NCI-H146 treated with DMSO at 0.1 percent for 48 hours (cell line): ENCODE measurements around the gene FAM170B.

ENCODE experiments used
- DNase-seq: peaks from one replicate; lab custom pipeline; 2025; ENCODE audit not compliant: unreplicated experiment; lab: John Stamatoyannopoulos, UW

FAM170B gene

GRCh38 chr10:49133706-49134248 lies at the start of gene FAM170B:
FAM170B (minus strand) TSS chr10:49134021; CDS start chr10:49133918, 103 bp downstream.
- no peak for DNase-seq

GRCh38 chr10:49182776-49183175 lies 49.0 kb upstream of the FAM170B start:
- DNase-seq, result no peak

- DNase-seq, result no peak
Observed at GRCh38 chr10:49180444-49180860, 46.6 kb upstream of the FAM170B start.

- DNase-seq, result no peak
Observed at GRCh38 chr10:49179699-49180443, 46.0 kb upstream of the FAM170B start.

- DNase-seq, result no peak
Observed at GRCh38 chr10:49178489-49179471, 45.0 kb upstream of the FAM170B start.

- DNase-seq, result no peak
Observed at GRCh38 chr10:49177391-49178355, 43.9 kb upstream of the FAM170B start.

GRCh38 chr10:49176310-49177268 lies 42.8 kb upstream of the FAM170B start:
- no peak for DNase-seq

GRCh38 chr10:49175587-49176309 lies 41.9 kb upstream of the FAM170B start:
- DNase-seq, result no peak

GRCh38 chr10:49174926-49175500 lies 41.2 kb upstream of the FAM170B start:
- DNase-seq, result no peak

GRCh38 chr10:49174261-49174925 lies 40.6 kb upstream of the FAM170B start:
- DNase-seq, result no peak

GRCh38 chr10:49173853-49174252 lies 40.0 kb upstream of the FAM170B start:
- DNase-seq, result no peak

- DNase-seq, result no peak
Observed at GRCh38 chr10:49173201-49173772, 39.5 kb upstream of the FAM170B start.

GRCh38 chr10:49172777-49173132 lies 38.9 kb upstream of the FAM170B start:
- no peak for DNase-seq

GRCh38 chr10:49172061-49172776 lies 38.4 kb upstream of the FAM170B start:
- no peak for DNase-seq

GRCh38 chr10:49171326-49172060 lies 37.7 kb upstream of the FAM170B start:
- no peak for DNase-seq

GRCh38 chr10:49170632-49171325 lies 37.0 kb upstream of the FAM170B start:
- DNase-seq, result no peak
